HG02970 (cell line): ENCODE results near the gene SMIM17.
"Not testable (repeated sequence)": the region's sequence is repeated elsewhere in the genome, so short reads cannot be mapped to it uniquely, and the experiment has no call there.

ENCODE experiments used
- ATAC-seq: cut with Tn5 transposase; IDR thresholded peaks from one replicate; pipeline ENCODE4 v1.9.1; 2021; ENCODE audit warnings: mild to moderate bottlenecking, moderate library complexity, moderate number of reproducible peaks; ENCODE audit not compliant: unreplicated experiment, low FRiP score

Gene SMIM17

GRCh38 chr19:56654151-56654550 lies 11.2 kb downstream of the SMIM17 start:
- ATAC-seq, result no peak

GRCh38 chr19:56660381-56661107 lies 17.6 kb downstream of the SMIM17 start:
- no peak for ATAC-seq

GRCh38 chr19:56661248-56661647 lies 18.3 kb downstream of the SMIM17 start:
- no peak for ATAC-seq

GRCh38 chr19:56663931-56664500 lies 21.1 kb downstream of the SMIM17 start:
- ATAC-seq, result no peak

GRCh38 chr19:56664511-56664910 lies 21.6 kb downstream of the SMIM17 start:
- ATAC-seq, result no peak

- no peak for ATAC-seq
Measured at GRCh38 chr19:56667311-56667870, 24.4 kb downstream of the SMIM17 start.

GRCh38 chr19:56668676-56669075 lies 25.7 kb downstream of the SMIM17 start:
- no peak for ATAC-seq

- no peak for ATAC-seq
Measured at GRCh38 chr19:56670401-56670960, 27.5 kb downstream of the SMIM17 start.

- no peak for ATAC-seq
Measured at GRCh38 chr19:56670961-56671612, 28.1 kb downstream of the SMIM17 start.

- no peak for ATAC-seq
Measured at GRCh38 chr19:56671613-56671994, 28.6 kb downstream of the SMIM17 start, which contains the start of gene ZNF835. Gene ZNF835, minus strand, starts transcription at chr19:56671757. Its CDS starts 6,559 bp downstream, at chr19:56665198.

GRCh38 chr19:56672610-56673009 lies 29.7 kb downstream of the SMIM17 start:
- not testable (repeated sequence) for ATAC-seq

GRCh38 chr19:56678205-56678604 lies 35.2 kb downstream of the SMIM17 start:
- no peak for ATAC-seq

- ATAC-seq, result no peak
Measured at GRCh38 chr19:56681702-56682101, 38.7 kb downstream of the SMIM17 start.

- ATAC-seq, result no peak
Measured at GRCh38 chr19:56683116-56683515, 40.2 kb downstream of the SMIM17 start.

GRCh38 chr19:56687031-56687430 lies 44.1 kb downstream of the SMIM17 start:
- ATAC-seq, result no peak

GRCh38 chr19:56689198-56689597 lies 46.2 kb downstream of the SMIM17 start:
- no peak for ATAC-seq

GRCh38 chr19:56690670-56691069 lies 47.7 kb downstream of the SMIM17 start:
- ATAC-seq, result no peak

GRCh38 chr19:56692206-56692895 lies 49.4 kb downstream of the SMIM17 start:
- no peak for ATAC-seq

GRCh38 chr19:56699552-56699951 lies 56.6 kb downstream of the SMIM17 start:
- no peak for ATAC-seq

GRCh38 chr19:56701895-56702294 lies 58.9 kb downstream of the SMIM17 start:
- no peak for ATAC-seq
